ENCODE results near the gene AHNAK.

DNA sequence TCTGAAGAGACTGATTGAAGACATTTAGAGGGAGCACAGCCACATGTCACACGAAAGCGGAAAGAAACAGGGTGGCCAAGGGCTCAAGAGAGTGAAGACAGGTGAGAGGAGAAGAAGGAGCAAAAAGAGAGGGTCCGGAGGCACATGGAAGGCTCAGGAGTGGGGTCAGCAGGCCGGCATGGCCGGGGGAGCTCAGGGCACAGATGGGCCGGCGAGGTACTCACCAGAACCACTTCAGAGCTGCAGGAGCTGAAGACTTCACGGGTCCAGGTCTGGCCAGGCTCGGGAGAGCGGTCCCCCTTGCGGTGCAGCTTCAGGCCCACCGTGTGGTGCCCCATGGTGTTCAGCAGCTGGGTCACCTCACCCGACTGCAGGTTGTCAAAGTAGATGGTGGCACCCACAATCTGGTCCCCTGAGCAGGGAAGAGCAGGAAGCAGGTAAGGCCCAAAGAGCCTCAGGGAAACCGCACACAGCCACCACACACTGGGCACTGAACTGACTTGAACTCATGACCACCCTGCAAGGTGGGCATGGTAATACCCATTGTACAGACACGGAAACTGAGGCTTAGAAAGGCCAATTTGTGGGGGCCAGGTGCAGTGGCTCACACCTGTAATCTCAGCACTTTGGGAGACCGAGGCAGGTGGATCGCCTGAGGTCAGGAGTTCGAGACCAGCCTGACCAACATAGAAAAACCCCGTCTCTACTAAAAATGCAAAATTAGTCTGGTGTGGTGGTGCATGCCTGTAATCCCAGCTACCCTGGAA, 11.6 kb downstream of the AHNAK start:
- TF ChIP-seq, protein P1, sequence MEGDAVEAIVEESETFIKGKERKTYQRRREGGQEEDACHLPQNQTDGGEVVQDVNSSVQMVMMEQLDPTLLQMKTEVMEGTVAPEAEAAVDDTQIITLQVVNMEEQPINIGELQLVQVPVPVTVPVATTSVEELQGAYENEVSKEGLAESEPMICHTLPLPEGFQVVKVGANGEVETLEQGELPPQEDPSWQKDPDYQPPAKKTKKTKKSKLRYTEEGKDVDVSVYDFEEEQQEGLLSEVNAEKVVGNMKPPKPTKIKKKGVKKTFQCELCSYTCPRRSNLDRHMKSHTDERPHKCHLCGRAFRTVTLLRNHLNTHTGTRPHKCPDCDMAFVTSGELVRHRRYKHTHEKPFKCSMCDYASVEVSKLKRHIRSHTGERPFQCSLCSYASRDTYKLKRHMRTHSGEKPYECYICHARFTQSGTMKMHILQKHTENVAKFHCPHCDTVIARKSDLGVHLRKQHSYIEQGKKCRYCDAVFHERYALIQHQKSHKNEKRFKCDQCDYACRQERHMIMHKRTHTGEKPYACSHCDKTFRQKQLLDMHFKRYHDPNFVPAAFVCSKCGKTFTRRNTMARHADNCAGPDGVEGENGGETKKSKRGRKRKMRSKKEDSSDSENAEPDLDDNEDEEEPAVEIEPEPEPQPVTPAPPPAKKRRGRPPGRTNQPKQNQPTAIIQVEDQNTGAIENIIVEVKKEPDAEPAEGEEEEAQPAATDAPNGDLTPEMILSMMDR (IDR thresholded peaks at IDR 0.05) = no peak
- no peak for TF ChIP-seq EZH2phosphoT487 (IDR thresholded peaks at IDR 0.05)
